ENCODE results near the gene CALR. TPM values are rescaled to one million over a fixed set of nuclear protein-coding genes. Genes with fewer than 3 reads are reported as not detected.
"Not testable (repeated sequence)": the region's sequence is repeated elsewhere in the genome, so short reads cannot be mapped to it uniquely, and the experiment has no call there.

The CALR gene
- total RNA-seq, 1 donor from 2014 or later, result 1,812 TPM

DNA sequence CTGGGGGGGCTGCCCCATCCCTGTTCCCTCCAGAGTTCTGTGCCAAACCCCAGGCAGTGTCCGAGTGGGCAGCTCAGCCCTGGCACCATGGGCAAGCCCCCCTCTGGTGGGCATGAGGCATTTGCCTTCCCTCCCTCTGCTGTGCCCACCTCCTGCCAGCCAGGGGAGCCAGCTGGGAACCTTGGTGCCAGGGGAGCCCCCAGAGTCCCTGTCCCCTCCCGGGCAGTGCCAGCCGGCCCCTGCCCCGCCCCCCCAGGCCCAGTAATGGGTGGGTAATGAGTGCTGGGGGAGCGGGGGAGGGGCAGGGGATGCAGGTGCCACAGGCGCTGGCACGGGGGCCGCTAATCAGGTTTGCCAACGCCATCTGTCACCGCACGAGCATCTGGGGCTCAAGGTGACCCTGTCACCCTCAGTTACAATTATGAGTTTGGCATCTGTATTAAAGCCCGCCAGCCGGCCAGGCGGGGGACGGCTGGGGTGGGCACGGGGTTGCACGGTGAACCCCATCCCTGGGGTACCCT is 36.9 kb downstream of the CALR start:
- no peak for DNase-seq (ENCODE audit: low read depth)
- H3K4me3 ChIP-seq (ENCODE audit: low read depth, low read length), result no peak overlapping the region
- TF ChIP-seq, protein P1, sequence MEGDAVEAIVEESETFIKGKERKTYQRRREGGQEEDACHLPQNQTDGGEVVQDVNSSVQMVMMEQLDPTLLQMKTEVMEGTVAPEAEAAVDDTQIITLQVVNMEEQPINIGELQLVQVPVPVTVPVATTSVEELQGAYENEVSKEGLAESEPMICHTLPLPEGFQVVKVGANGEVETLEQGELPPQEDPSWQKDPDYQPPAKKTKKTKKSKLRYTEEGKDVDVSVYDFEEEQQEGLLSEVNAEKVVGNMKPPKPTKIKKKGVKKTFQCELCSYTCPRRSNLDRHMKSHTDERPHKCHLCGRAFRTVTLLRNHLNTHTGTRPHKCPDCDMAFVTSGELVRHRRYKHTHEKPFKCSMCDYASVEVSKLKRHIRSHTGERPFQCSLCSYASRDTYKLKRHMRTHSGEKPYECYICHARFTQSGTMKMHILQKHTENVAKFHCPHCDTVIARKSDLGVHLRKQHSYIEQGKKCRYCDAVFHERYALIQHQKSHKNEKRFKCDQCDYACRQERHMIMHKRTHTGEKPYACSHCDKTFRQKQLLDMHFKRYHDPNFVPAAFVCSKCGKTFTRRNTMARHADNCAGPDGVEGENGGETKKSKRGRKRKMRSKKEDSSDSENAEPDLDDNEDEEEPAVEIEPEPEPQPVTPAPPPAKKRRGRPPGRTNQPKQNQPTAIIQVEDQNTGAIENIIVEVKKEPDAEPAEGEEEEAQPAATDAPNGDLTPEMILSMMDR (conservative IDR thresholded peaks at IDR 0.05; ENCODE audit: low read depth, low read length), result no peak

DNA sequence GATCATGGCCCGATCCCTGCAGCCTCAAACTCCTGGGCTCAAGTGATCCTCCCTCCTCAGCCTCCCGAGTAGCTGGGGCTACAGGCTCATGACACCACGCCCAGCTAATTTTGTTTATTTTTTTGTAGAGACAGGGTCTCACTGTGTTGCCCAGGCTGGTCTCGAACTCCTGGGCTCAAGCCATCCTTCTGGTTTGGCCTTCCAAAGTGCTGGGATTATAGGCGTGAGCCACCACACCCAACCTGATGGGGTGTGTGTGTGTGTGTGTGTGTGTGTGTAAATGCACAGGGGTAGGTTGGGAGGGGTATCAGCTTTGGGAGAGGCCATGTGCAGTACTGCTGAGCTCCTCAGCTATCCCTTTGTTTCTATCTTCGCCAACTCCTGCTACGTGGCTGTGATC is 37.7 kb downstream of the CALR start:
- not testable (repeated sequence) for DNase-seq (ENCODE audit: low read depth); H3K4me3 ChIP-seq (ENCODE audit: low read depth, low read length)

DNA sequence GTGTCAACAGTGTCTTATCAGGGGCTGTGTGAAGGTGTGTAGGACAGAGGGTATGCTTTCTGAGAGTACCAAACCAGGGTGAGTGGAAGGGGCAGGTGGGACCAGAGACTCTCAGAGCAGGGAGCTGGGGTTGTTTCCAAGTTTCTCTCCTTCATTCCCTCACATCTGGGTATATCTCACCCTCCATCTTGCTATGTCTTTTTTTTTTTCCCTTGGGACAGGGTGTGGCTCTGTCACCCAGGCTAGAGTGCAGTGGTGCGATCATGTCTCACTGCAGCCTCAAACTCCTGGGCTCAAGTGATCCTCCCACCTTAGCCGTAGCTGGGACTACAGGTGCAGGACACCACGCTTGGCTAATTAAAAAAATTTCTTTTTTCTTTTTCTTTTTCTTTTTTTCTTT is 41.6 kb downstream of the CALR start:
- no peak for DNase-seq (ENCODE audit: low read depth)
- TF ChIP-seq, protein P1 (conservative IDR thresholded peaks at IDR 0.05; ENCODE audit: low read depth, low read length), result no peak
- H3K4me3 ChIP-seq (ENCODE audit: low read depth, low read length), result no peak overlapping the region

- TF ChIP-seq, protein P1 (conservative IDR thresholded peaks at IDR 0.05; ENCODE audit: low read depth, low read length), result no peak
- H3K4me3 ChIP-seq (ENCODE audit: low read depth, low read length), result no peak overlapping the region
- no peak for DNase-seq (ENCODE audit: low read depth)
Measured at GRCh38 chr19:12982648-12983047, 44.2 kb downstream of the CALR start.

GRCh38 chr19:12983091-12983490 is 44.7 kb downstream of the CALR start:
- TF ChIP-seq, protein P1 (conservative IDR thresholded peaks at IDR 0.05; ENCODE audit: low read depth, low read length), result no peak
- no peak for DNase-seq (ENCODE audit: low read depth)
- peak overlapping the region; percentile 40 for H3K4me3 ChIP-seq (ENCODE audit: low read depth, low read length)

DNA sequence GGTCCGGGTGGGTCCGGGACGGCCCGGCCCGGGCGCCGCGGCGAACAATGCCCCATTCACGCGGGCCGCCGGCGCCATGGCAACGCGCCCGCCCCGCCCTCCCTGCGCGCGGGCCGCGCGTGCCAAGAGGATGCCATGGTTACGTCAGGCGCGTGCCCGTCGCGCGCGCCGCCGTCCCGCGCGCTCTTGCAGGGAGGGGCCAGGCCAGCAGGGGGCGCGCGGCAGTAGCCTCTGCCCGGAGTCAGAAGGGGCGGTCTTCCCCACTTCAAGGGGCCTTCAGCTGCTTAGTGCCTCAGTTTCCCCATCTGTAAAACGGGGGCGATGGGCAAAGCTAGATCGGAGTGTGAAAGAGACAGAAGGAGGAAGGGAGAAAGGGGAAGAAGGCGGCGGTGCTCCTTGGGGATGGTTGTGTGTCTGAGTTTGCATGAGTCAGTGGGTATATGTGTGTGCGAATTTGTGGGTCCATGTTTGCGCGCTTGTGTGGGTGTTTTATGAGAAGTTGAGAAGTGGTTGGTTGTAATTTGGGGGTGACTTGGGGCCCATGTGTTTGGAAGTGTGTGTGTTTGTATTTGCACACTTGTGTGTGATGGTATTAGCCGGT is 45.2 kb downstream of the CALR start:
- DNase-seq (ENCODE audit: low read depth), result no peak
- TF ChIP-seq, protein P1 (conservative IDR thresholded peaks at IDR 0.05; ENCODE audit: low read depth, low read length), result peak; percentile 82
- peak overlapping the region; percentile 40 for H3K4me3 ChIP-seq (ENCODE audit: low read depth, low read length)

GRCh38 chr19:12984143-12984627 is 45.8 kb downstream of the CALR start:
- no peak for DNase-seq (ENCODE audit: low read depth)

More at GRCh38 chr19:12984143-12984627, 45.8 kb downstream of the CALR start:
- TF ChIP-seq, protein P1 (conservative IDR thresholded peaks at IDR 0.05; ENCODE audit: low read depth, low read length), result no peak
- no peak overlapping the region for H3K4me3 ChIP-seq (ENCODE audit: low read depth, low read length)
